ENCODE measurements around the gene POLR1A. TPM values are rescaled to one million over a fixed set of nuclear protein-coding genes. Genes with fewer than 3 reads are reported as not detected.

POLR1A gene
- total and polyA plus RNA-seq, 2 of the 8 experiments (the other 6 are each of a cell fraction or from before 2014, with no cell fraction given) = 8.9 to 58.1 TPM

- CTCF ChIA-PET (ENCODE audit: partially characterized antibody) = interaction anchor here (1.3 kb wide), 1 partner anchor 204 kb away, joined by 5 read pairs; no protein-coding TSS in a partner anchor
- H3K79me1 ChIP-seq (ENCODE audit: low read depth, low read length) = 0 out of 2 replicates have a peak, but pooled peaks cover 2% of the 10 kb centered on the region
- no peak overlapping the region for H3K18ac ChIP-seq (ENCODE audit: extremely low read depth, low read length)
- no peak overlapping the region for H3K4ac ChIP-seq (replicated peaks; ENCODE audit: insufficient read length, low read depth, low read length)
- H3K4me3 ChIP-seq (ENCODE audit: extremely low read depth in 1 of 4, insufficient read depth in 2 of 4, low read depth in 3 of 4, low read length in 4 of 4) = no peak overlapping the region
- H2AFZ ChIP-seq (ENCODE audit: low read length) = no peak overlapping the region
- H2AK5ac ChIP-seq (ENCODE audit: low read depth, low read length) = no peak overlapping the region
- H3K79me2 ChIP-seq (ENCODE audit: control insufficient read depth in 1 of 2, insufficient read depth in 2 of 2, low read length in 2 of 2) = no peaks in the 10 kb centered on the region
- H2BK120ac ChIP-seq (replicated peaks; ENCODE audit: low read depth, low read length) = no peak overlapping the region
- H4K20me1 ChIP-seq (replicated peaks in 1 of 2; ENCODE audit: control insufficient read depth in 1 of 2, insufficient read depth in 2 of 2, low read length in 2 of 2) = peaks cover 7 to 8% of the 10 kb centered on the region in 2 experiments
- H3K4me1 ChIP-seq (replicated peaks in 1 of 4; ENCODE audit: control insufficient read depth in 3 of 4, insufficient read depth in 4 of 4, low read length in 3 of 4) = no peaks in the 10 kb centered on the region
- no peak overlapping the region for H2BK5ac ChIP-seq (ENCODE audit: low read depth, low read length)
- no peak overlapping the region for H3K56ac ChIP-seq (replicated peaks; ENCODE audit: insufficient read length, low read depth, low read length)
- no peak overlapping the region for H4K5ac ChIP-seq (ENCODE audit: insufficient read length, low read depth, low read length)
- no peak overlapping the region for H3K4me2 ChIP-seq (ENCODE audit: insufficient read depth in 1 of 2, low read depth in 2 of 2, low read length in 2 of 2)
- no peak overlapping the region for H4K8ac ChIP-seq (ENCODE audit: extremely low read depth, insufficient read depth, low read length)
- no peaks in the 10 kb centered on the region for H3K27me3 ChIP-seq (replicated peaks in 1 of 4; ENCODE audit: control insufficient read depth in 3 of 4, extremely low read depth in 1 of 4, insufficient read depth in 3 of 4, low read length in 3 of 4)
- H2BK12ac ChIP-seq (ENCODE audit: low read depth, low read length) = no peak overlapping the region
- no peaks in the 10 kb centered on the region for H3K23me2 ChIP-seq (ENCODE audit: low read depth, low read length)
- no peak overlapping the region for H2BK15ac ChIP-seq (ENCODE audit: low read length)
- H2BK20ac ChIP-seq (ENCODE audit: low read length) = no peak overlapping the region
- H4K91ac ChIP-seq (replicated peaks; ENCODE audit: insufficient read length, low read length) = no peak overlapping the region
- no peak for DNase-seq (ENCODE audit: low read depth in 1 of 2, low spot score in 2 of 2)
- POLR2A ChIA-PET (ENCODE audit: partially characterized antibody) = no interaction called here
- no peak for FAIRE-seq
- no peak overlapping the region for H3K9ac ChIP-seq (replicated peaks in 1 of 4; ENCODE audit: extremely low read depth in 1 of 4, low read depth in 3 of 4, low read length in 3 of 4)
- 97% methylated on average over 13 of the region's 14 CpGs; no CpG with 5 or more reads in 1 of the 2 experiments for WGBS, 2 experiments (ENCODE audit: extremely low coverage in 1 of 2, insufficient coverage in 1 of 2, insufficient read length in 1 of 2, insufficient replicate concordance in 2 of 2, low coverage in 1 of 2, low lambda C conversion rate in 2 of 2, missing lambda C conversion rate in 1 of 2)
- H3K27ac ChIP-seq (ENCODE audit: low read depth, low read length) = no peak overlapping the region
- H3K23ac ChIP-seq (ENCODE audit: insufficient read length) = no peak overlapping the region
- no peak overlapping the region for H3K14ac ChIP-seq (ENCODE audit: insufficient read length)
- peaks cover 50 to 77% (median 73%) of the 10 kb centered on the region in 4 experiments for H3K36me3 ChIP-seq (ENCODE audit: control insufficient read depth in 2 of 4, insufficient read depth in 4 of 4, low read length in 3 of 4)
- no peaks in the 10 kb centered on the region for H3K9me3 ChIP-seq (ENCODE audit: insufficient read depth in 2 of 2, low read depth in 1 of 2, low read length in 1 of 2)
- TF ChIP-seq CTBP2 (IDR thresholded peaks at IDR 0.05; ENCODE audit: borderline replicate concordance, insufficient read depth, insufficient read length, low read length) = no peak
- TF ChIP-seq ATF2 (IDR thresholded peaks at IDR 0.05; ENCODE audit: low read length) = no peak
- TF ChIP-seq, protein P1, sequence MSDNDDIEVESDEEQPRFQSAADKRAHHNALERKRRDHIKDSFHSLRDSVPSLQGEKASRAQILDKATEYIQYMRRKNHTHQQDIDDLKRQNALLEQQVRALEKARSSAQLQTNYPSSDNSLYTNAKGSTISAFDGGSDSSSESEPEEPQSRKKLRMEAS (IDR thresholded peaks at IDR 0.05) = no peak
- no peak for TF ChIP-seq JUND (IDR thresholded peaks at IDR 0.05; ENCODE audit: low read length)
- TF ChIP-seq RBBP5 (IDR thresholded peaks at IDR 0.05; ENCODE audit: borderline replicate concordance, low read depth, low read length) = no peak
- TF ChIP-seq CEBPB (IDR thresholded peaks at IDR 0.05; ENCODE audit: low read depth, low read length) = no peak
- TF ChIP-seq SIRT6 (IDR thresholded peaks at IDR 0.05; ENCODE audit: low read length) = no peak
- no peak for TF ChIP-seq HDAC6 (IDR thresholded peaks at IDR 0.05; ENCODE audit: low read depth, low read length)
- TF ChIP-seq SIX5 (IDR thresholded peaks at IDR 0.05; ENCODE audit: low read depth, low read length) = no peak
- no peak for TF ChIP-seq RXRA (IDR thresholded peaks at IDR 0.05; ENCODE audit: insufficient read depth, low read depth, low read length)
- no peak for TF ChIP-seq USF2 (IDR thresholded peaks at IDR 0.05; ENCODE audit: low read length)
Observed at GRCh38 chr2:86031151-86031550, 74.5 kb downstream of the POLR1A start.

Data from H1 (cell line).